Cardiac fibroblast (primary cell): ENCODE results near the gene PLXNA4.

Experiments
- DNase-seq, 2 donors: peaks; one replicate each; pipeline versions ENCODE4 v3.0.0 to v3.0.0-alpha.2; 2010; ENCODE audit warnings: low read depth in 2 of 2
- H3K4me3 ChIP-seq, 2 donors: replicated peaks in 1 of 2; 1 replicate in 1 of 2; 2 replicates in 1 of 2; pipeline ENCODE4 v1.5.1; 2011; ENCODE audit warnings: low read depth in 2 of 2, low read length in 2 of 2, mild to moderate bottlenecking in 2 of 2, moderate library complexity in 1 of 2
- TF ChIP-seq, protein P1 (sequence below): IDR thresholded peaks from one replicate; pipeline ENCODE4 v1.5.1; 2011; ENCODE audit warnings: low read depth, mild to moderate bottlenecking, low read length, inconsistent platforms

Gene PLXNA4

DNA sequence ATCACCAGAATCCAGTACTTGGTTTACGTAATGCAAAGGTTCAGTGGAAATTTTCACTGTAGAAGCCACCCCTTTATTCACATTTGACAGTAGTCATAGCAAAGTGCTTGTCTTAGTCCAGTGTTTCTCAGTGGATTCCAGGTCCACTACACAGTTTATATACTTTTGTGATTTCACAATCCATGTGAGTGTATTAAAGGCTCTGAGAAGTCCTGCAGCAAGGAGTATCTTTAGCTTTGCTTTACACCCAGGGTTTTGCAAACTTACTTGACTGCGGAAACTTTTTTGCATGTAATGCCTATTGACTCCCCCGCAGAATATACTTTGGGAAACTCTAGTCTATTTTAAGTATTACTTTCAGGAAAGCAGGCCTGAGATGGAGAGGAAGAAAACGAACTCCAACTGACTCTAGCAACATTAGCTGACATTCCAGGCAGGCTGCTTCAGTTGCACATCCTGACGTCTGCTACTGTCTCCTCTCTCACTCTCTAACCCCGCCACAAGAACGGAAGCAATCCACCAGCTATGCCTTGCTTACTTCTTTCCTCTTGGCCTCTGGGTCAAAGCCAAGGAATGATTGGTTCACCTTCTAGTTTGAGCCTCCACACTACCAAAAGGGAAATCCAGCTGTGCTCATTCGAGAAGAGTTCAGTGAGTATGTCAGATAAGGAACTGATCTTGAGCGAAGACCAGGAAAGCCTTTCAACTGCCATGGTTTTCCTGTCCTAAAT, 6.2 kb downstream of the PLXNA4 start:
- DNase-seq = no peak
- TF ChIP-seq, protein P1, sequence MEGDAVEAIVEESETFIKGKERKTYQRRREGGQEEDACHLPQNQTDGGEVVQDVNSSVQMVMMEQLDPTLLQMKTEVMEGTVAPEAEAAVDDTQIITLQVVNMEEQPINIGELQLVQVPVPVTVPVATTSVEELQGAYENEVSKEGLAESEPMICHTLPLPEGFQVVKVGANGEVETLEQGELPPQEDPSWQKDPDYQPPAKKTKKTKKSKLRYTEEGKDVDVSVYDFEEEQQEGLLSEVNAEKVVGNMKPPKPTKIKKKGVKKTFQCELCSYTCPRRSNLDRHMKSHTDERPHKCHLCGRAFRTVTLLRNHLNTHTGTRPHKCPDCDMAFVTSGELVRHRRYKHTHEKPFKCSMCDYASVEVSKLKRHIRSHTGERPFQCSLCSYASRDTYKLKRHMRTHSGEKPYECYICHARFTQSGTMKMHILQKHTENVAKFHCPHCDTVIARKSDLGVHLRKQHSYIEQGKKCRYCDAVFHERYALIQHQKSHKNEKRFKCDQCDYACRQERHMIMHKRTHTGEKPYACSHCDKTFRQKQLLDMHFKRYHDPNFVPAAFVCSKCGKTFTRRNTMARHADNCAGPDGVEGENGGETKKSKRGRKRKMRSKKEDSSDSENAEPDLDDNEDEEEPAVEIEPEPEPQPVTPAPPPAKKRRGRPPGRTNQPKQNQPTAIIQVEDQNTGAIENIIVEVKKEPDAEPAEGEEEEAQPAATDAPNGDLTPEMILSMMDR = no peak
- H3K4me3 ChIP-seq = no peak overlapping the region

DNA sequence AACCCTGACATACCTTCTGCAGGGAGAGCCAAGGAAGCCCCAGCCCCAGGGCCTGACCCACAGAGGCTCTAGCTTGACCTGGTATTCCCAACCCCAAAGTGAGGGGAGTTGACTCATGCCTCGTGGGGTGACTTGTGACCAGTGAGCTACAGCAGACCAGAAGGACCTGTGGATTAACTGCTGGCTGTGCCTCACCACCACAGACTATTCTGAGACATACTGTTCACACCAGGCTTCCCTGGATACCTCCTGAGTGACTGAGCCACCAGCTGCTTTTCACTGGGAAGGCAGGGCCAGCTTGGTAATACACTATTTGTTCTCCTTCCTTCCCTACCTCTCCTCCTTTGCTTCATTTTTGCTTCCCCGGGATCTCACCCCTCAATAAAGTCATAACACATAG, 7.3 kb downstream of the PLXNA4 start:
- no peak overlapping the region for H3K4me3 ChIP-seq
- TF ChIP-seq, protein P1 = no peak
- no peak for DNase-seq

DNA sequence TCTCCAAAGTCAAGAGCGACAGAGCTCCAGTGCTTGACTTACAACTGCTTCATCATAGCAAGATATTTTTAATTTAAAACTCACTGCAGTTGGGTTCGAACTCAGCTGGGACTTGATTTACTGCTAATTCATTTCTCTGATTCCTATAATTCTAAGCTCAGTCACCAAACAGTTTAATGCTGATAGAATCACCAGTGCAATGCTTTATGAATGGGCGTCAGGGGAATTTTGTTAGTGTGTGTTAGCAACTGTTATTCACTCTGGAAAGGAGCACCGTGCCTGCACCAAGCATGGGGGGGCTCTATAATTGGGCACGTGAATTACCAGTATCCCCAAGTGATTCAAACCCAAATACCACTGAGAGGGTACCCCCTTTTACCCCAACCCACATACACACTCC, 10.4 kb downstream of the PLXNA4 start:
- no peak for DNase-seq
- TF ChIP-seq, protein P1 = no peak
- H3K4me3 ChIP-seq = no peak overlapping the region

DNA sequence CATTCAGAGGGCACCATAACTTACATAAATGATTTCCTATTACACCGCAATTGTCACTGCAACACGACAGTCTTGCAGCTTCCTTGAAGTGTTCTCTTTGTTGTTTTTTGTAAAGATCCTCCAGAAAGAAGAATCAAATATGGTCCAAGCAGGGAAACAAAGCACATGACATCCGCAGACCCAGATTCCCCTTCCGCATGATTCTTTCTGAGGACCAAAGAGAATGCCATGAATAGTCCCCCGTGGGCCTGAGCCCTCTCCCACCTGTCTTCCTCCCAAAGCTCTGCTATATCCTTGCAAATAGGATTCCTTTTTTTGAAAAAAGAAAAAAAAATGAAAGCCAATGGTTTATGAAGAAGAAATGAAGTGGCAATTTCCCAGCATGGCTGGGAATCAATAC, 10.8 kb downstream of the PLXNA4 start:
- H3K4me3 ChIP-seq = no peak overlapping the region
- no peak for DNase-seq
- TF ChIP-seq, protein P1 = no peak

DNA sequence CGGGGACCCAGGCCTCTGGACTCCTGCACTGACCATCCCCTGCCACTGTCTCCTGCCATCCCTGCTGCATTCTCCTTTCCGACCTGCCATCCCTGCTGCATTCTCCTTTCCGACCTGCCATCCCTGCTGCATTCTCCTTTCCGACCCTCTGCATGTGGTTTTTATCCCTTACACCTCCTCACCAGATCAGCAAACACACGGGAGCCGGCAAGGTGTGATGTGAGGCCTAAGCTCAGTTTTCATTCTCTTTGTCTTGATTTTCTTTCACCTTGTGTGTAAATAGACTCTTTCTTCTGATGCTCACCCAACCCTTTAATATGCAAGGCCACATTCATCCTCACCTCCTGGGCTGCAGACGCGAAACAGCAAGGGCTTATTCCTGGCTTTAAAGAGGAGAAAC, 11.4 kb downstream of the PLXNA4 start:
- TF ChIP-seq, protein P1 = no peak
- no peak for DNase-seq
- no peak overlapping the region for H3K4me3 ChIP-seq

DNA sequence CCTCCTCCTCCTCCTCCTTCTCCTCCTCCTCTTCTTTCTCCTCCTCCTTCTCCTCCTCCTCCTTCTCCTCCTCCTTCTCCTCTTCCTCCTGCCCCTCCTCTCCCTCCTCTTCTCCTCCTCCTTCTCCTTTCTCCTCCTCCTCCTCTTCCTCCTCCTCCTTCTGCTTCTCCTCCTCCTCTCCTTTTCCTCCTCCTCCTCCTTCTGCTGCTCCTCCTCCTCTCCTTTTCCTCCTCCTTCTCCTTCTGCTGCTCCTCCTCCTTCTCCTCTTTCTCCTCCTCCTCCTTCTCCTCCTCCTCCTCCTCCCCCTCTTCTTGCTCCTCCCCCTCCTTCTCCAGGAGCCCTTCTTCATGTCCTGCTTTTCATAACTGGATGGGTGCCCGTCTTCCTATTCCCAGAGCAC, 12.2 kb downstream of the PLXNA4 start:
- TF ChIP-seq, protein P1 = no peak
- H3K4me3 ChIP-seq = no peak overlapping the region
- no peak for DNase-seq

DNA sequence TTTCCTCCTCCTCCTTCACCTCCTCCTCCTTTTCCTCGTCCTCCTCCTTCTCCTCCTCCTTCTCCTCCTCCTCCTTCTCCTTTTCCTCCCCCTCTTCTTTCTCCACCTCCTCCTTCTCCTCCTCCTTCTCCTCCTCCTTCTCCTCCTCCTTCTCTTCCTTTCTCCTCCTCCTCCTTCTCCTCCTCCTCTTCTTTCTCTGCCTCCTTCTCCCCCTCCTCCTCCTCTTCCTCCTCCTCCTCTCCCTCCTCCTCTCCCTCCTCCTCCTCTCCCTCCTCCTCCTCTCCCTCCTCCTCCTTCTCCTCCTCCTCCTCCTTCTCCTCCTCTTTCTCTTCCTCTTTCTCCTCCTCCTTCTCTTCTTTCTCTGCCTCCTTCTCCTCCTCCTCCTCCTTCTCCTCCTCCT, 13.6 kb downstream of the PLXNA4 start:
- DNase-seq = no peak
- H3K4me3 ChIP-seq = no peak overlapping the region
- TF ChIP-seq, protein P1 = no peak
